ENCODE results near the gene THOC5. TPM values are rescaled to one million over a fixed set of nuclear protein-coding genes. Genes with fewer than 3 reads are reported as not detected.

The THOC5 gene
- total and polyA plus RNA-seq, 2 of the 4 experiments (the other 2 are of a cell fraction), result 68.4 to 73.7 TPM

DNA sequence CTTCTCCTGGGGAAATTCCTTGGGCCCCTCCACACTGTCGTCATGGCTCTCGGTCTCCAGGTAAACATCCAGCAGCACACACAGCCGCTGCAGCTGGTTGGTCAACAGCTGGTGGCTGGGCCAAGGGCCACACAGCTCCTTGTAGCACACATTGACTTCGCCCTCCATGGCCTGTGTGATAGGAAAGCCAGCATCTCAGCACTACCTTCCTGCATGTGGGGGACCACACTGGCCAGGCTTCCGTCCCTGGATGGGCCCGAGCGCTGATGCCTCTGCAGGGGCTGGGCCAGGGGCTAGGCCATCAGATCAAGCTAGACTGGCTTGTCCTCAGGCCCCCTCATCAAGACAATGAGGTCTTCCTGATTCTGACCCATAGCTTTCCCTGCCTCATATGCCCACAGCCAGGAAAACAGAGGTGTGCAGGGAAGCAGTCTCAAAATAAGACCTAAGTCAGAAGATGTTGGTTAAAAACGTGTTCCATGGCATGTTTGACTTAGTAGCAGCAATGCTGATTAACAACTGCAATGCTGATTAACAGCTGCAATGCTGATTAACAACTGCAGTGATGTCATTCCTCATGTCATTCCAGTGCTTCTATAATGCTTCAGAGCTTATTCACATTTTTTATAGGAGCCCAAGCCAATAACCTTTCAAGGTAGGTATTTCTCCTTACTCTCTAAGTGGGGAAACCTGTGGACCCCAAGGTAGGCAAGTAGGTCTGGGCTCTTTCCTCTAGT is 42.3 kb downstream of the THOC5 start:
- no peak overlapping the region for H3K4me2 ChIP-seq (ENCODE audit: low read depth, low read length)
- POLR2A ChIA-PET (ENCODE audit: unreplicated experiment), result interaction anchor here (0.6 kb wide), 1 partner anchor 14 kb away, joined by 6 read pairs; no protein-coding TSS in a partner anchor
- intact Hi-C loops (cut with micrococcal nuclease), result no loop called here

More for the DNA sequence above, 42.3 kb downstream of the THOC5 start:
- H2AK9ac ChIP-seq (replicated peaks; ENCODE audit: low read depth, low read length, poor library complexity), result no peak overlapping the region
- in situ Hi-C loops (cut with MboI; ENCODE audit: low sequenced_read_pairs) (no loop called here), dilution Hi-C loops (cut with HindIII; ENCODE audit: low sequenced_read_pairs, unreplicated experiment) (no loop called here)
- no peak overlapping the region for H2AFZ ChIP-seq (replicated peaks; ENCODE audit: low read length, poor library complexity)
- H3K4ac ChIP-seq (ENCODE audit: low read depth, low read length), result no peak overlapping the region
- TF ChIP-seq, protein P1, sequence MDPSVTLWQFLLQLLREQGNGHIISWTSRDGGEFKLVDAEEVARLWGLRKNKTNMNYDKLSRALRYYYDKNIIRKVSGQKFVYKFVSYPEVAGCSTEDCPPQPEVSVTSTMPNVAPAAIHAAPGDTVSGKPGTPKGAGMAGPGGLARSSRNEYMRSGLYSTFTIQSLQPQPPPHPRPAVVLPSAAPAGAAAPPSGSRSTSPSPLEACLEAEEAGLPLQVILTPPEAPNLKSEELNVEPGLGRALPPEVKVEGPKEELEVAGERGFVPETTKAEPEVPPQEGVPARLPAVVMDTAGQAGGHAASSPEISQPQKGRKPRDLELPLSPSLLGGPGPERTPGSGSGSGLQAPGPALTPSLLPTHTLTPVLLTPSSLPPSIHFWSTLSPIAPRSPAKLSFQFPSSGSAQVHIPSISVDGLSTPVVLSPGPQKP (IDR thresholded peaks at IDR 0.05; ENCODE audit: borderline replicate concordance, low read depth, low read length), result no peak
- no peak for TF ChIP-seq RFX5 (IDR thresholded peaks at IDR 0.05; ENCODE audit: low read depth, low read length)
- DNase-seq (no peak), ATAC-seq (ENCODE audit: low read depth) (no peak)
- H3K18ac ChIP-seq (ENCODE audit: low read depth, low read length), result no peak overlapping the region
- H3K79me1 ChIP-seq (ENCODE audit: low read depth in 1 of 2, low read length in 2 of 2), result no peaks in the 10 kb centered on the region; a peak in 1 of 4 replicates
- CTCF ChIA-PET, result no interaction called here
- no TSS peak for BruUV-seq (replicated peaks)
- H4K5ac ChIP-seq (ENCODE audit: low read depth, low read length), result no peak overlapping the region
- no peak overlapping the region for H2BK20ac ChIP-seq (ENCODE audit: low read depth, low read length)
- H4K8ac ChIP-seq (ENCODE audit: low read depth in 2 of 2, low read length in 2 of 2), result no peak overlapping the region
- H4K91ac ChIP-seq (ENCODE audit: insufficient read depth, low read depth, low read length), result no peak overlapping the region
- no peak overlapping the region for H2BK15ac ChIP-seq (ENCODE audit: low read depth, low read length)
- no peaks in the 10 kb centered on the region for H3K9me3 ChIP-seq (ENCODE audit: control insufficient read depth, insufficient read depth, low read length)
- H3K23ac ChIP-seq (ENCODE audit: low read depth, low read length), result no peak overlapping the region
- H3K36me3 ChIP-seq (ENCODE audit: control insufficient read depth, insufficient read depth, low read length), result peaks cover 61% of the 10 kb centered on the region
- H3K4me1 ChIP-seq (ENCODE audit: control insufficient read depth, insufficient read depth, low read length), result no peaks in the 10 kb centered on the region
- no peak overlapping the region for H3K4me3 ChIP-seq (ENCODE audit: insufficient read depth, low read depth, low read length)
- H2AK5ac ChIP-seq (ENCODE audit: low read depth, low read length), result no peak overlapping the region
- no peak overlapping the region for H3K27ac ChIP-seq (ENCODE audit: insufficient read depth, low read length)
- H3K9me1 ChIP-seq (ENCODE audit: insufficient read depth, low read length), result no peaks in the 10 kb centered on the region; the same call in 1 of the 2 replicates
- H2BK5ac ChIP-seq (ENCODE audit: low read depth, low read length, poor library complexity, severe bottlenecking), result no peak overlapping the region
- no peak overlapping the region for H3K14ac ChIP-seq (replicated peaks; ENCODE audit: low read depth, low read length)
- H2BK120ac ChIP-seq (ENCODE audit: low read depth, low read length), result no peak overlapping the region
- WGBS, 2 experiments (ENCODE audit: extremely low coverage in 2 of 2, insufficient read length in 1 of 2), result 90% methylated on average over 7 of the region's 8 CpGs; no CpG with 5 or more reads in 1 of the 2 experiments
- no peak overlapping the region for H3K9ac ChIP-seq (ENCODE audit: low read depth, low read length)
- H4K20me1 ChIP-seq (ENCODE audit: insufficient read depth, low read length), result no peaks in the 10 kb centered on the region
- no peak overlapping the region for H3K56ac ChIP-seq (ENCODE audit: extremely low read depth, insufficient read depth, low read length)
- no peaks in the 10 kb centered on the region for H3K27me3 ChIP-seq (ENCODE audit: control insufficient read depth, insufficient read depth, low read length)
